GM13977 (cell line): Measurements from ENCODE around the gene MASP2.
"Not testable (repeated sequence)": the region's sequence is repeated elsewhere in the genome, so short reads cannot be mapped to it uniquely, and the experiment has no call there.

Experiments
- DNase-seq: peaks from one replicate; pipeline ENCODE4 v3.0.0; 2012; ENCODE audit warnings: low spot score
- in situ Hi-C: fragments of 300-500 bp; cut with MboI; formaldehyde crosslinking; loops from one replicate; pipeline ENCODE4 v1.12.0; 2022; ENCODE audit warnings: low sequenced_read_pairs, low pct_unique_long_range_greater_than_20kb, mixed read lengths, inconsistent platforms; ENCODE audit not compliant: unreplicated experiment
- TF ChIP-seq, protein P1 (sequence below): IDR thresholded peaks from 2 replicates; pipeline ENCODE4 v1.5.1; 2012; ENCODE audit warnings: mild to moderate bottlenecking, control low read depth; ENCODE audit not compliant: insufficient read depth; ENCODE audit errors: extremely low read depth, missing control alignments

MASP2 gene

DNA sequence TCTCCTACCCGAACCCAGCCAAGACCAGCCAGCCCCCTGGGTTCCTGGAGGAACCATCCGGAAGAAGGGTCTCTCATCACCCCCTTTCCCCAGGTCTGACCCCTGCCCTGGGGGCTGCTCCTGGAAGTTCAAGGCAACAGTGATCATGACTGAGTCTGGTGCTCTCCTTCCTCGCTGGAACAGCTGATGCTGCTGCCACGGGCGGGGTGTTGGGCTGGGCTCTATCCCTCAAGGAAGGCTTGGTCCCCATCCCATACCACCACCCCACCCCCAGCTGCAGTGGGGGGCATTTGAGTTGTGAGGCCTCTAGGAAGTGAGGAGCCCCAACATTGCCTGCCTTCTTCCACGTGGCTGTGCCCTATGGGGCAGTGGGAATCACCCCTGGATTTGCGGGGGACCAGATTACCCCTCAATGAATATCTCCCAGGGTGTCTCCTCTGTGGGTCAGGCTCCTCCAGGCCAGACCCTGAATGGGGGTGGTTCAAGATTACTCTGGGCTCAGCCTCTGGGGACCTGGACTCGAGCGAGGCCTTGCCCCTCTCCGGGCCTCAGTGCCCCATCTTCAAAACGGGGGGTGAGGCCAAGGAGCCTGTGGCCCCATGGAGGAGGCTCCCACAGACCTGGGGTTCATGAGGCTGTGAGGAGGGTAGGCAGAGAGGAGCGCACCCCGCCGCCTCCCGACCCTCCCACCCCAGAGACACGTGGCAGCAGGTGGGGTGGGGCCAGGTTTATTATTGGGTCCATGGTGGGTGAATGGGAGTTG is 2.8 kb downstream of the MASP2 start:
- TF ChIP-seq, protein P1, sequence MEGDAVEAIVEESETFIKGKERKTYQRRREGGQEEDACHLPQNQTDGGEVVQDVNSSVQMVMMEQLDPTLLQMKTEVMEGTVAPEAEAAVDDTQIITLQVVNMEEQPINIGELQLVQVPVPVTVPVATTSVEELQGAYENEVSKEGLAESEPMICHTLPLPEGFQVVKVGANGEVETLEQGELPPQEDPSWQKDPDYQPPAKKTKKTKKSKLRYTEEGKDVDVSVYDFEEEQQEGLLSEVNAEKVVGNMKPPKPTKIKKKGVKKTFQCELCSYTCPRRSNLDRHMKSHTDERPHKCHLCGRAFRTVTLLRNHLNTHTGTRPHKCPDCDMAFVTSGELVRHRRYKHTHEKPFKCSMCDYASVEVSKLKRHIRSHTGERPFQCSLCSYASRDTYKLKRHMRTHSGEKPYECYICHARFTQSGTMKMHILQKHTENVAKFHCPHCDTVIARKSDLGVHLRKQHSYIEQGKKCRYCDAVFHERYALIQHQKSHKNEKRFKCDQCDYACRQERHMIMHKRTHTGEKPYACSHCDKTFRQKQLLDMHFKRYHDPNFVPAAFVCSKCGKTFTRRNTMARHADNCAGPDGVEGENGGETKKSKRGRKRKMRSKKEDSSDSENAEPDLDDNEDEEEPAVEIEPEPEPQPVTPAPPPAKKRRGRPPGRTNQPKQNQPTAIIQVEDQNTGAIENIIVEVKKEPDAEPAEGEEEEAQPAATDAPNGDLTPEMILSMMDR = no peak
- no peak for DNase-seq
- in situ Hi-C loops = loop anchor here (25.0 kb wide), 1 partner anchor 593 kb away; no protein-coding TSS in a partner anchor

DNA sequence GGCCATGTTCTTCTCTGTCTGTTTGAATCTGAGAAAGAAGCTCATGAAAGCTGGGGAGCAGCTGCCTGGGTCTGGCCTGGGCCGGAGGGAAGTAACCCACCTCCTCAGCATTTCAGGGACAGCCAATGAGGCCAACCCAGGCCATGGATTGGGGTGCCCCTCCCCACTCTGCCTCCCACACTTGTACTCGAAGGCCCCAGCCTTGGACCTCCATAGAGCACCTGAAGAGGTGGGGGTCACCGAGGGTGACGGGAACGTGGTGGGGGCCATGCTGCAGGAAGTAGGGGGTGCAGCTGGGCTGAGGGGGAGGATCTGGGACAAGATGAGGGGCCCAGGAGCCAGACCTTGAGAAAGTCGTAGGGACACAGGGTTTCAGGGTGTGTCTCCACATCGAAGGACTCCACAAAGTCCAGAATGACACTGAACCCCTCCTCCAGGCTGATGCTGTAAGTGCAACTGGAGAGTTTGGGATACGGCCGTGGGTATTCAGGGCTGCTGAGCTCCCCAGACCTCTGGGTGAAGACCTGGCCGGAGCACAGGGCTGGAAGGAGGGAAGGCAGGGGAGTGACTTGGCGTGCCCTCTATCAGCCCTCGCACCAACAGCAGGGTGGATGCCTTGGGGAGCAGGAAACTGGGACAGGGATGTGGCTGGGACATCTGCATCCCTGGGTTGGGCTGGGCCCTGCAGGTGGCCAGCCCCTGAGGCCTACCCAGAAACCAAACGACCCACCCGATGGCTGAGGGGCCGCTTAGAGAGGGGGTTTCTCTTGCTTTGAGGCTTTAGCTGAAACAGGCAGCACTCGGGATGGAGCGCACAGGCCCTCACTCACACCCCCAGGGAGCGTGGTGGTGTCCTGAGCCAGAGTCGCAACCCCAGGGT is 3.8 kb downstream of the MASP2 start:
- no peak for DNase-seq
- TF ChIP-seq, protein P1 = no peak
- in situ Hi-C loops = loop anchor here (25.0 kb wide), 1 partner anchor 594 kb away; no protein-coding TSS in a partner anchor

DNA sequence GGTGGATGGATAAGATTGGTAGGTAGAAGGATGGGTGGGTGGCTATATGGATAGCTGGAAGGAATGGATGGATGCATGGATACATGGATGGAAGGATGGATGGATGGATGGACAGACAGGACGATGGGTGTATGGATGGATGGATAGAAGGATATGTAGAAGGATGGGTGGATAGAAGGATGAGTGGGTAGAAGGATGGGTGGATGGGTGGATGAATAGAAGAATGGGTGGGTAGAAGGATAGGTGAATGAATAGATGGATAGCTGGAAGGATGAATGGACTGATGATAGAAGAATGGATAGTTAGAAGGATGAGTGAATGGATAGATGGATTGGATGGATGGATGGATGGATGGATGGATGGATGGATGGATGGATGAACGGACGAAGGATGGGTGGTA is 5.0 kb downstream of the MASP2 start:
- TF ChIP-seq, protein P1 = no peak
- in situ Hi-C loops = loop anchor here (25.0 kb wide), 1 partner anchor 595 kb away; no protein-coding TSS in a partner anchor
- no peak for DNase-seq

DNA sequence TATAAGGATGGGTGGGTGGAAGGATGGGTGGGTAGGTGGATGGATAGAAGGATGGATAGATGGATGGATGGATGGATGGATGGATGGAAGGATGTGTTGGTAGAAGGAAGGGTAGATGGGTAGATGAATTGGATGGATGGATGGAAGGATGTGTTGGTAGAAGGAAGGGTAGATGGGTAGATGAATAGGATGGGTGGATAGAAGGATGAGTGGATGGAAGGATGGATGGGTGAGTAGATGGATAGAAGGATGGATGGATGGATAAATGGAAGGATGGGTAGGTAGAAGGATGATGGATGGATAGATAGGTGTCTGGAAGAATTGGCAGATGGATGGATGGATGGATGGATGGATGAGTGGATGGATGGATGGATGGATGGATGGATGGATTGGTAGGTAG is 6.0 kb downstream of the MASP2 start:
- TF ChIP-seq, protein P1 = no peak
- DNase-seq = no peak
- in situ Hi-C loops = loop anchor here (25.0 kb wide), 1 partner anchor 596 kb away; no protein-coding TSS in a partner anchor

DNA sequence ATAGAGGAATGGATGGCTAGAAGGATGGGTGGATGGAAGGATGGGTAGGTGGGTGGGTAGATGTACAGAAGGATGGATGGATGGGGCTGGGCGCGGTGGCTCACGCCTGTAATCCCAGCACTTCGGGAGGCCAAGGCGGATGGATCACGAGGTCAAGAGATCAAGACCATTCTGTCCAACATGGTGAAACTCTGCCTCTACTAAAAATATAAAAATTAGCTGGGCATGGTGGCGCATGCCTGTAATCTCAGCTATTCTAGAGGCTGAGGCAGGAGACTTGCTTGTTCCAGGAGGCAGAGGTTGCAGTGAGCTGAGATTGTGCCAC is 7.0 kb downstream of the MASP2 start:
- in situ Hi-C loops = loop anchor here (25.0 kb wide), 1 partner anchor 597 kb away; no protein-coding TSS in a partner anchor
- DNase-seq = not testable (repeated sequence)

DNA sequence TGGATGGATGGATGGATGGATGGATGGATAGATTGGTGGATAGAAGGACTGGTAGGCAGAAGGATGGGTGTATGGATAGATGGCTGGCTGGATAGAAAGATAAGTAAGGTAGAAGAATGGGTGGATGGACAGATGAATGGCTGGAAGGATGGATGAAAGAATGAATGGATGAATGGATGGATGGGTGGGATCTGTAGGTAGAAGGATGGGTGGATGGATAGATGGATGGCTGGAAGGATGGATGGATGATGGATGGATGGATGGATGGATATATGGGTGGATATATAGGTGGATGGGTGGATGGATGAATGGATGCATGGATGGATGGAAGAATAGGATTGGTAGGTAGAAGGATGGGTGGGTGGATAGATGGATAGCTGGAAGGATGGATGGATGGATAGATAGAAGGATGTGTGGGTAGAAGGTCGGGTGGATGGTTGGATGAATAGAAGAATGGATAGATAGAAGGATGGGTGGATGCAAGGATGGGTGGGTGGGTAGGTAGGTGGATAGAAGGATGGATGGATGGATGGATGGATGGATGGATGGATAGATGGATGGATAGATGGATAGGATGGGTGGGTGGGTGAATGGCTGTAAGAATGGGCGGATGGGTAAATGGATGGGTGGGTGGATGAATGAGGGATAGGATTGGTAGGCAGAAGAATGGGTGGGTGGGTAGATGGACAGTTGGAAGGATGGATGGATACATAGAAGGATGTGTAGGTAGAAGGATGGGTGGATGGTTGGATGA is 7.5 kb downstream of the MASP2 start:
- in situ Hi-C loops = loop anchor here (25.0 kb wide), 1 partner anchor 598 kb away; no protein-coding TSS in a partner anchor

More for the DNA sequence above, 7.5 kb downstream of the MASP2 start:
- DNase-seq = no peak
- TF ChIP-seq, protein P1 = no peak
